Endometrial microvascular endothelial cells (primary cell): ENCODE measurements around the gene SLCO4C1. TPM values are rescaled to one million over a fixed set of nuclear protein-coding genes. Genes with fewer than 3 reads are reported as not detected.

Experiments used
- in situ Hi-C: cut with HindIII; loops from 2 replicates; pipeline ENCODE4 v1.10.0; 2017; ENCODE audit warnings: low sequenced_read_pairs, low pct_unique_long_range_greater_than_20kb; ENCODE audit errors: inconsistent ontology term
- total RNA-seq: library from RNA; depleted of rRNA; stranded (reverse); fragments of >200 nt; gene quantifications from one replicate; pipeline ENCODE4 v1.2.3, GENCODE V29; 2015; ENCODE audit errors: inconsistent ontology term

Gene SLCO4C1
- total RNA-seq, 1 donor from 2014 or later = not detected

DNA sequence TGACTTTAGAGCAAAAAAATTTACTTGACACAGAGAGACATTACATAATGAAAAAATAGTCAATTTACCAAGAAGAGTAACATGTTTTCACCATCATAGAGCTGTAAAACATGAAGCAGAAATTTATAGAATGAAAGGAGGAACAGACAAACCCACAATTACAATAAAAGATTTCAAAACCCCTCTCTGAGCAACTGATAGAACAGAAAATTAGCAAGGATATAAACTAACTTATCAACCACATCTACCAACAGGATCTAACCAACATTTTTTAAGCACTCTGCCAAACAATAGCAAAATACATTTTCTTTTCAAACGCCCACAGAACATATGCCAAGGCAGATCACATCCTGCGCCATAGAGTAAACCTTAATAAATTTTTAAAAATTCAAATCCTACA is 17.9 kb downstream of the SLCO4C1 start:
- in situ Hi-C loops = no loop called here

DNA sequence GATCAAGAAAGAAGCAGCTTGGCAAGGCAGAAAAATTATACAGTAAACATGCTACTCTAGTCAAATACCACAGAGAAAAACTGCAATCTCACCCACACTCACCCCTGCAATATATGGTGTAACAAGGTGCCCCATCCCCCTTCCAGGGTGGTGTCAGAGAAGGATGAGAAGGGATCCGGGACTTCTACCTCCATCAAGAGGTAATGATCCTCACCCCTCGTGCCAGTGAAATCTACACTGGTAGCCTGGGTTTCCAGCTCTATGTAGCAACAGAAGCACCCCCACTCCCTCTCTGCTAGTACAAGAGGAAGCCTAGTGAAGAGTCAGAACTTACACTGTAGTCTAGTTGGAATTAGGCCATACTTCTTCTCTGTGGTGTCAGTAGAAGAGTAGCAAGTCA is 18.9 kb downstream of the SLCO4C1 start:
- in situ Hi-C loops = no loop called here

DNA sequence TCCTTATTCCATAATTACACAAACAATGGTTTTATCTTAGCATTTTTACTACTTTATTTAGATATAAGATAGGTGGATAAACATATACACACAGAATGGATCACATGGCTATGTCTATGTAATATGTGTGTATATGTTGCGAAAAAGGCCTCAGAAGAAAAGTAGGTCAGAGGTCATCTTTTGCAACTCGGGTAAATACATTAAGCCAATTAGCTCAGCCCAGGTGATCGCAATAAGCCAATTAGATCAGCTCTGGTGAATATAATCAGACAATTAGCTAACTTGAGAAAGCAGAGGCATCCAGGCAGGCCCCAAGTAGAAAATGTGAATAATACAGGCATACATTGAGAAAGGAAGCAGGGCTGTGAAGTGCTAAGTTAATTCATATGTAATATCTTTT is 24.3 kb downstream of the SLCO4C1 start:
- in situ Hi-C loops = no loop called here

DNA sequence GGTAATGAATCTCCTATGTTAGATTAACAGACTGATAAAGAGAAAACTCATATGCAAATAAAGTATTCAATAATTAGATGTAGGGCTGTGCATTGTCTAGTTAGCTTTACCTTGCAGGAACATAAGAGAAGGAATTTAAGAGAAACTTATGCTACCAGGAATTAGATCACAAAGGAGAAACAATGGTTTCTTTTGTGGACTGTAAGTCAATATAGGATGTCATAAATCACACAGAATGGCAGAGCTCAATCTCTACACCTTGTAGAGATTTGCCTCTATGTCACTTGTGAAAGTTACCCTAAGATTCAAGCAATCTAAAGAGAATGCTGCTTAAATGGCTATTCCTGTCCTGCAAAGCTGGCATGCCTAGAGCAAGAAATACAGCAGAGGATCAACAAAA is 26.0 kb downstream of the SLCO4C1 start:
- in situ Hi-C loops = no loop called here

DNA sequence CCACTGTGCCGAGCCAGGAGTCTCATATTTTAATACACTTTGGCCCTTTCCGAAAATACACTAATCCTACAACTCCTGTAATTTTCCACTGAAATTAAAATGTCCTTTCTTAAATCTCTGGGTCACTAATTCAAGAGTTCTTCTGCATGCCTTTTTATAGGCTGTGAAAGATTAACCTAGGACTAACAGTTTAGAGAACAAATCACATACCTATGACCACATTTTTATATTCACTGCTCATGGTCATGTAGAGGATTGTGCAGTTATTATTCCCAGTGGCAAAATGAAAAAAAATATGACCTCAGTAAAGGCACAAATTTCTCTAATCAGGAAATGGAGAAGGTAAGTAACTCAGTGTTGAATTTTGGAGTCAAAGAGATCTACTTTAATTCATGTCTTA is 33.4 kb downstream of the SLCO4C1 start:
- in situ Hi-C loops = no loop called here

DNA sequence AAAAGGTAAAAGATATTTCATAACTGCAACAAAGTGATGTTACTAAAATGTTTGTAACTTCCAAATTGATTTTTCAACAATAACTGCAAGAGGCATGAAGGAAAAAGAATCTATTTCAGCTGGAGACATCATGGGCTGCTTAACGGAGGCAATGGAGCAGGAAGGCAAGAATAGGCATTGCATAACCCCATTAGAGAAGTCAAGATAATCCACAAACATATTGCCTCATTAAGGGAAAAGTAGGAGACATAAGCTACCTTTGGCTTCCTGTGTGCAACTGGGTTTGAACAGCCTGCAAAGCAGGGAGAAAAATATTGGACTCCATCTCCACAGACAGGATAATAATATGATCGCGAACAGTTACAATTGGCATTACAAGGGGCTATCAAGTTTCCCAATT is 46.7 kb downstream of the SLCO4C1 start:
- in situ Hi-C loops = no loop called here

DNA sequence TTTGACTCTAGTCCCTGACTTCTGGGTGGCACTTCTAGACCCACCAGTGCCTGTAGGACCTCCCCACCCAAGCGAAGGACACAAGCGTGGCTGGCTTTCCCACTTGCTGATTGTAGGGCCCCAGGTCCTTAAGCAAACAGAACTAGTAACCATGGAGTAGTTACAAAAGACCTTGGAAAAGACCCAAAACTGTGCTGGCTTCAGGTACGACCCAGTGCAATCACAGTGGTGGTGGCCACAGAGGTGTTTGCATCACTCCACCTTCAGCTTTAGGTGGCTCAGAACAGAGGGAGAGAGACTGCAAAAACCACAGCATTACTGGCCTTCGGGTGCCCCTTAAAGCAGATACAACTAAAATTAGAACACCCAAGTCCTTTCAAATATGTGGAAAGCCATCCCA is 52.9 kb downstream of the SLCO4C1 start:
- in situ Hi-C loops = no loop called here

DNA sequence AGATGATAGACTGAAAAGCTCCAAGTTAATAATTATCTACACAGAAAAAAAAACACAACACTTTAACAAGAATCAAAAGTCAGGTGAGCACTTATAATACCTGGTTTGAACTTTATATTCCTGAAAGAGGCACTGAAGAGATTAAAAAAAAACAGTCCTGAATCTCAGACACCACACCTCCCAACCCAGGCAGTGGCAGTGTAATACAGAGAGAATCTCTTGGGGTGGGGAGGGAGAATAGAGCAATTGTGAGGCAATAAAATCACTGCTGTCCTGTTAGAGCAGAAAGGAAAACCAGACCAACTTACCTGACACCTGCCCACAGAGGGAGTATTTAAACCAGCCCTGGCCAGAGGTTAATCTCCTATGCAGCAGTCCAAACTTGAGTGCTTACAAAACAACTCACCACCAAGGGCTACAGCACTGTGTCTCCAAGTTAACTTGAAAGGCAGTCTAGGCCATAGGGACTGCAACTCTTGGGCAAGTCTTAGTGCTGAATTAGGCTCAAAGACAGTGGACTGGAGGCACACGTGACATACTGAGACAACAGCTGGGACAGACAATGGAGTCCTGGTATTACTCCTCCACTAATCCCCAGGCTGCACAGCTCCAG is 54.2 kb downstream of the SLCO4C1 start:
- in situ Hi-C loops = no loop called here

DNA sequence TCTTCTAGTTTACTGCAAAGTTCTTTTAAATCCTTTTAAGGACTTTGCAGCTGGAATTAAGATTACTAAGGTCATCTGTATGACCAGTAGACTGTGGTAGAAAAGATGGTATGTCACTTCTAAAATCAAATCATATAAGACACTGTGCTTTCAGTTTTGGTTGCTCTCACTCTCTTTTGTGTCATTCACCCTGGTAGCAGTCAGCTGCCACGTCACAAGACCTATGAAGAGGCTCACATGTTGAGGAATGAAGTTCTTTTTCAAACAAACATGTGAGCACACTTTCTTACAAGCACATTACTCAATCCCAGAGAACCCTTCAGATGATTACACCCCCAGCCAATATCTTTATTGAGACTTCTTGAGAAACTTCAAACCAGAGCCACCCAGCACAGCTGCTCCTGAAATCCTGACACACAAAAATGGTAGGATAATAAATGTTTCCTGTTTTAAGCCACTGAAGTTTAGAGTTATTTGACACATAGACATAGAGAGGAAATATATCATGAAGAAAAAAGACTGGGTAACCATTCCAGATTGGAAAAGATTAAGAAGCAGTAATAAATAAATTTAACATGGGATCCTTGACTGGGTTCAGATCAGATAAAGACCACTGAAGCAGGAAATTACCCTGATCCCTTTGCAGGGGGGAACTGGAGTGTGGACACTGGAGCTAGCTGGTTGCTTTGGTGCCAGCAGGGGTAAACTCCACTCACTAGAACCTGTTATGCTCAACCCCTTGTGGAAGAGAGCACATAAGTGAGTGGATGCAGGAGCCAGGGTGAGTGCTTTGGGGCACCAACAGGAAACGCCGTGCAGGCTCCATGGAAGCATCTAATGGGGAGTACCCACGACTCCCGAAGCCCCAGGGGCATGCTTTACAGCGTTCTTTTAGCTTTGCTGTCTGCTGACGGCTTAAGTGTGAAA is 64.1 kb downstream of the SLCO4C1 start:
- in situ Hi-C loops = no loop called here

DNA sequence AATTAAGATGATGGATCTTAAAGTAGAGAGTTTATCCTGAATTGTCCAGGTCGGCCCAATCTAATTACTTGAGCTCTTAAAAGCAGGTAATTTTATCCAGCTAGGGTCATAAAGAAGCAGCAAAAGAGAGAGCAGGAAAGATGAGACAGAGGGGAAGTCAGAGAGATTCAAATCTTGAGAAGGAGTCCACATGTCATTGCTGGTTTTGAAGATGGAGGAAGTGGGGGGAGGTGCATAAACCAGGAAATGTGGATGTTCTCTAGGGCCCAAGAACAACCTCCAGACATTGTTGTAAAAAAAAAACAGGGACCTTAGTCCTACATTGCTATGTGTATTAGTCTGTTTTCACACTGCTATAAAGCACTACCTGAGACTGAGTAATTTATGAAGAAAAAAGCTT is 66.4 kb downstream of the SLCO4C1 start:
- in situ Hi-C loops = no loop called here

DNA sequence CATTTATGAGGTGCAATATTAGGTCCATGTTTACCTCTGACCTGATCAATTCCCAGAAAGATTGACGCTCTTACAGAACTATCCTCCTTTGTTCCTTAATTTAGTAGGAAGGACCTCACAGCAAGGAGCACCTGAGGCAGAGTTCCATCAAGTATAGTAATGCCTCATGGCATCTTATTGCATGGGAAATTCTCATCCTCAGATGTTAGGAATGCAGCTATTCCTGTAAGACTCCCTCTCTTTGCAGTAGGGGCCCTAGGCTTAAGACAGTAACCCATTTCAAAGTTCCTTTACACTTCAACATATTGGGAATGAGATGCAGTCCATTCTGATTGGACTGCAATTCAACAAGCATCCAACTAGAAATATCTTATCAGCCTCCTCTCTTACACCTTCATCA is 69.8 kb downstream of the SLCO4C1 start:
- in situ Hi-C loops = no loop called here

DNA sequence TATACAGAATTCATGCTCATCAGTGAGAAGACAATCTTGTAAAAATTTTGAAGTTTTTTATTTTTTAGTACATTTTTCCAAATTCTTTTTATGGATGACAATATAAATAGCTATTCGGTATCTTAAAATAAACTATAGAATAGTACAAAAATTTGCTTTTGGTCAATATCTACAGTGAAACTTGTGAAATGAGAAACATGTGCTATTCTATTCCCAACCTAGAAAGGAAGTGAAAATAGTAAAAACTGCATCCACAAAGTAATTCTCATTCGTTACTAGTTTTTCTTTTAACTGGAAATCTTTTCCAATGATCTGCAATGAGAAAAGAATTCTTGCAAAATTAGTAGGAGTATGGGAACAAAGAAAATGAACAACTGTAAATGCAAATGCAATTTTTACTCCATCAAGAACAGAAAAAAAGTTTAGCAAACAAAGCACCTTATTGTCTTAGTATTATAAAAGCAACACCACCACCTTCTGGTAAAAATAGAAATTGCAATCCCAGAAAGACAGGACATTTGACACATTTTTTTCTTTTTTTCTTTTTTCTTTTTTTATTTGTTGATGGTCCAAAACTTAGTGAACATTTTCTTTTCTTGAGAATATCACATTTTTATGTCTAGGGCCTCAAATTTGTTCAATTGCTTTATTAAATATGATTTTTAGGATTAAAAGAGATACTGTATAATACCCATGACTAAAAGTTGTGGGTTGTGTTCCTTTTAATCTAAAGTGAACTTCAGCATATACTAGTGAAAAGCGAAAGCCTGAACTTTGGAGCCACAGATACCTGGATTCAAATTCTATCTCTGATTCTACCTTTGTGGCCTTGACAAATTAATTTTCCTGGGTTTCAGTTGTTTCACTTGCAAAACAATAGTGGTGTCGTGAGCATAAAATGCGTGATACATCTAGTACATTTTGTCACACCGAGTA is 72.3 kb downstream of the SLCO4C1 start:
- in situ Hi-C loops = no loop called here

DNA sequence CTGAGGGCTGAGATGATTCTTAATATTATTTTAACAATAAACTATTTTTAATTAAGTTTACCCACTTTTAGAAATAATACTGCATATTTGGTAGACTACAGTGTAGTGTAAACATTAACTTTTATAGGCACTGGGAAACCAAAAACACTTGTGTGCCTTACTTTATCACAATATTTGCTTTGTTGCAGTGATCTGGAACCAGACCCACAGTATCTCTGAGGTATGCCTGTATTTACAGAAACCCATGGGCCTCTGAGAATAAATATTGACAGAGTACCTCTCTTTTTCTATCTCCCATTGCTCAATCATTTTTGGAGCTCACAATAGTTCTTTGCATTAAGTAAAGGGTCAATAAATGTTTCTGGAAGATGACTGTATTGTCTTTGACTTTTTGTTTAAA is 73.3 kb downstream of the SLCO4C1 start:
- in situ Hi-C loops = no loop called here

DNA sequence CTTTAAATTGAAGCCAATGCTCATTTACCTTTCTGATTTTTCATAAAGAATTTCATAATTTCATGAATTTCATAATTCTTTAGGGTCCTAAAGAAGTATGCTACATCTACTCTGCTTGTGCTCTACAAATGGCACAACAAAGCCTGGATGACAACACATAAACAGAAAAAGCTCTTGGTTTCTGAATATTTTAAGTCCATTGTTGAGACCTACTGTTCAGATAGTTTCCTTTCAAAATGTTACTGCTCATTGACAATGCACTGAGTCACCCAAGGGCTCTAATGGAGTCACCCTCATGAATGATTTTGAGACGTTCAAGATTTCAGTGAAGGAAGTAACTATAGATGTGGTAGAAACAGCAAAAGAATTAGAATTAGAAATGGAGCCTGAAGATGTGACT is 74.1 kb downstream of the SLCO4C1 start:
- in situ Hi-C loops = no loop called here

DNA sequence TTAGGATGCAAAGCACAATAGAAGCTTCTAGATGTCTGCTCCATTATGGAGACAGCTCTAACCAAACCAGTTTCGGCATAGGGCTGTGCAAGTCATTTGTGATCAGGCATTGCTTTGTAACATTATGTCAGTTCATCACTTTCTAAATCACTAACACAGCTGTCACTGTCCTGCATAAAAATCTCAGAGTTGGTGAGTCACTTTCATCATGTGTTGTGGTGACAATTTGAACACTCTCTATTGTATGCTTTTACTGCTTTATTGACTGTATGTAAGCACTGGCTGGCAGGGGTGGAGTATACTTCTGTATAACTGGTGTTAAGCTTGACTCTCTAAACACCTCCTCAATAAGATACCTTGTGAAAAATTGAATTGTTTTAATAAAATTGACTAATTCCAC is 77.9 kb downstream of the SLCO4C1 start:
- in situ Hi-C loops = no loop called here

DNA sequence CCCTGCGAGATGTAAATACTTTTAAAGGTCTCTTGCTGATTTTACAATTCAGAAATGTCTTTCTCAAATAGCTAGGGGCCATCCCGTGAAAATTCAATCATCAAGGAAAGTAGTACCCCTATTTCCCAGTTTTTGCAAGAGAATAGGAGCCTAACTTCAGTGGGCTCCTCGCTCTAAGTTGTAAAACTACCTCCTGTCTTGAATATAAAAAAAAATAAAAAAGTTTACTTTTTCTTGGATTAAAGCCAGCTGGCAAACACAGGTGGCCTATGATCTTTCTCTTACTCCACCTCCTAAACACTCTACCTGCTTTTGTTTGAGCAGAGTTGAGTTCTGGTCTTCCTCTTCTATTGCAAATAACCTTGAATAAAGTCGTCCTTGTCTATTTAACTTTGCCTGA is 79.4 kb downstream of the SLCO4C1 start:
- in situ Hi-C loops = no loop called here

DNA sequence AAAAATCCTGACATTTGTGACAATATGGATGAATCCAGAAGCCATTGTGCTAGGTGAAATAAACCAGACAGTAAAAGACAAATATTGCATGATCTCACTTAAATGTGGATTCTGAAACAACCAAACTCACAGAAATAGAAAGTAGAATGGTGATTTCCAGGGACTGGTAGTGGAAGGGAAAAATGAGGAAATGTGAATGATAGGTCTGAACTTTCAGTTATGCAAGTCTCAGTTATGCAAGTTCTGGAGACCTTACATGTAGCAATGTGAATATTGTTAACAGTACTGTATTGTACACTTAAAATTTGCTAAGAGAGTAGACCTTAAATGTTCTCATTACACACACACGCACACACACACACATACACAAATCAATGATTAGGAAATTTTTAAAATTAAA is 84.9 kb downstream of the SLCO4C1 start:
- in situ Hi-C loops = no loop called here

DNA sequence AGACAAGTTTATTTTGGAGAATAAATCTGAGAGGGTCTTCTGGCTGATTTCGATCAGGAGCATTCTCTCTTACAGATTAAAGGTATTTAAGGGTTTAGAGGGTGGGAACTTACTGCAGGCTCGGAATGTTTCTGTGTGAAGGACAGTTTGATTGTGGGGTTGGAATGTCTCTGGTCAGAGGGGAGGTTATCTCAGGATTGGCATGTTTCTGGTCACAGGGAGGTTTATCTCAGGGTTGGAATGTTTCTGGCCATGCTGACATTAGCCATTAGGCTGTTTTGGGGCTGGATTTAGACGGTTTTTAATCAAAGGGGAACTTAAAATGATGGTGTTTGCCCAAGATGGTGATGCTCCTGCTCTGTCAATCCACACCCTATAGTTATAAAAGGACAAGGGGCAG is 95.2 kb downstream of the SLCO4C1 start:
- in situ Hi-C loops = no loop called here

DNA sequence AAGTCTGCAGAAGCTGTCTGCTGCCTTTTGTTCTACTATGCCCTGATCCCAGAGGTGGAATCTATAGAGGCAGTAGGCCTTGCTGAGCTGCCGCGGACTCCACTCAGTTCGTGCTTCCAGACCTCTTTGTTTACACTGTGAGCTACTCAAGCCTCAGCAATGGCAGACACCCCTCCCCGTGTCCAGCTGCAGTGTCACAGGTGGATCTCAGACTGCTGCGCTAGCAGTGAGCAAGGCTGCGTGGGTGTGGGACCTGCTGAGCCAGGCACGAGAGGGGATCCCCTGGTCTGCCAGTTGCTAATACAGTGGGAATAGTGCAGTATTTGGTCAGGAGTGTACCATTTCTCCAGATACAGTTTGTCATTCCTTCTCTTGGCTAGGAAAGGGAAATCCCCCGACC is 99.6 kb downstream of the SLCO4C1 start:
- in situ Hi-C loops = no loop called here
